Activated CD4-positive, CD25-positive, alpha-beta regulatory T cell treated with anti-CD3 and anti-CD28 coated beads, Interleukin-2, amount 50 U/mL, for 24 hours (primary cell): ENCODE data around the gene TAPBP.
"Not testable (repeated sequence)": the region's sequence is repeated elsewhere in the genome, so short reads cannot be mapped to it uniquely, and the experiment has no call there.

ENCODE experiments used
- ATAC-seq, 2 donors: fragments of 150-1000 bp; cut with Tn5 transposase; one replicate each; pipeline ENCODE4 v1.10.0; 2021; ENCODE audit warnings: mild to moderate bottlenecking in 1 of 2, moderate library complexity in 1 of 2

TAPBP gene

DNA sequence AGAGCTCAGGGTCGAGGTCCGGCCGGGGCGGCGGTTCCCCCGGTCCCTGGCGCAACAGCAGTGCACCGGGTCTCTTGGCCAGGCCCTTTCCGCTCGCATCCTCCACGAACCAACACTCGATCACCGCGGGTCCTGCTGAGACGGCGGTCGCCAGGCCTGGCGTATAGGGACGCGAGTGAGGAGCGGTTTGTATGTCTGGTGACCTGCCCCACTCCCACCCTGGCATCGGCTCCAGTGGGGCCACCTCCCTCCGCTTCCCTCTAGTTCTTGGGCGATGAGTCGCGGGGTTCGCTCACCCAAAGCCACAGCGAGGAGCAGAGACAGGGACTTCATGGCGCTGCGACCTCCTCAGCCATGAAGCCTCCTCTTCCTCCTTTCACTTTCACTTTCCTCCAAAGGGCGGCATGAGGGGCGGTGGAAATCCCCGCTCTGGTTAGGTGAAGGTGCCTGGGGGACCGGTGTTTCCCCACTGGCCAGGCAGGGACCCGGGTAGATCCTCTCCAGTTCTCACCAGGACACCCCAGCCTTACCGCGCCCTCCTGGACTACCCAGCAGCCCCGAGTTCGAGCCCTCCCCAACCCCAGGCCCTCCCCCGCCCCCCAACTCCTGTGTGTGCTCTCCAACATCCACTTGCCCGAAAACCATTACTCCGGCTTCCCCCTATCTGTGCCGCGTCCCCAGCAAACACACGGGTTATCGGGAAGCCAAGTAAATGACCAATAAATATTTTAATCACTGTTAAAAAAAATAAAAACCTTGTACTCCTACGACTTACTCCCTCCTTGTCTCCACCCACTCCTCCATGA, at the start of gene TAPBP:
TAPBP (minus strand) TSS at position 370 of the 806 bp plus-strand sequence; CDS start at position 333, 37 bp downstream.
- ATAC-seq: peak; percentile 55 to 61

- not testable (repeated sequence) for ATAC-seq
Measured at GRCh38 chr6:33363486-33363885, 49.6 kb upstream of the TAPBP start.

GRCh38 chr6:33359331-33359730, 45.5 kb upstream of the TAPBP start:
- no peak for ATAC-seq

DNA sequence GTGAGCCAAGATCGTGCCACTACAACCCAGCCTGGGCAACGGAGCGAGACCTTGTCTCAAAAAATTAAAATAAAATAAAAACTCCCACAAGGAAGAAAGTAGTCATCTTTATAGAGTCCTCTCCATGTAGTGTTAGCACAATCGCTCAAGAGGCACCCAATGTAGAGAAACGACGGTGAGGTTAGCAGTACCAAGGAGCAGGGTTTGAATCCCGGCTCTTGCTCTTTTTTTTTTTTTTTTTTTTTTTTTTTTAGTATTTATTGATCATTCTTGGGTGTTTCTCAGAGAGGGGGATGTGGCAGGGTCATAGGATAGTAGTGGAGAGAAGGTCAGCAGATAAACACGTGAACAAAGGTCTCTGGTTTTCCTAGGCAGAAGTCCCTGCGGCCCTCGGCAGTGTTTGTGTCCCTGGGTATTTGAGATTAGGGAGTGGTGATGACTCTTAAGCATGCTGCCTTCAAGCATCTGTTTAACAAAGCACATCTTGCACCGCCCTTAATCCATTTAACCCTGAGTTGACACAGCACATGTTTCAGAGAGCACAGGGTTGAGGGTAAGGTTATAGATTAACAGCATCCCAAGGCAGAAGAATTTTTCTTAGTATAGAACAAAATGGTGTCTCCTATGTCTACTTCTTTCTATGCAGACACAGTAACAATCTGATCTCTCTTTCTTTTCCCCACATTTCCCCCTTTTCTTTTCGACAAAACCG, 43.4 kb upstream of the TAPBP start:
- not testable (repeated sequence) for ATAC-seq

GRCh38 chr6:33356295-33356694, 42.4 kb upstream of the TAPBP start:
- no peak for ATAC-seq

GRCh38 chr6:33355860-33356259, 42.0 kb upstream of the TAPBP start:
- not testable (repeated sequence) for ATAC-seq

DNA sequence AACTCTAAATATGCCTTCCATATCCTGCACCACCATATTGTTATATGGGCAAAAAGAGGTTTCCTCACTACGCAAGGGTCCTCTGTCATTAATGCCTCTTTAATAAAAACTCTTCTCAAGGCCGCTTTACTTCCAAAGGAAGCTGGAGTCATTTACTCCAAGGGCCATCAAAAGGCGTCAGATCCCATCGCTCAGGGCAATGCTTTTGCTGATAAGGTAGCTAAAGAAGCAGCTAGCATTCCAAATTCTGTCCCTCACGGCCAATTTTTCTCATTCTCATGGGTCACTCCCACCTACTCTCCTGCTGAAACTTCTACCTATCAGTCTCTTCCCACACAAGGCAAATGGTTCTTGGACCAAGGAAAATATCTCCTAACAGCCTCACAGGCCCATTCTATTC, 33.9 kb upstream of the TAPBP start:
- ATAC-seq: no peak

DNA sequence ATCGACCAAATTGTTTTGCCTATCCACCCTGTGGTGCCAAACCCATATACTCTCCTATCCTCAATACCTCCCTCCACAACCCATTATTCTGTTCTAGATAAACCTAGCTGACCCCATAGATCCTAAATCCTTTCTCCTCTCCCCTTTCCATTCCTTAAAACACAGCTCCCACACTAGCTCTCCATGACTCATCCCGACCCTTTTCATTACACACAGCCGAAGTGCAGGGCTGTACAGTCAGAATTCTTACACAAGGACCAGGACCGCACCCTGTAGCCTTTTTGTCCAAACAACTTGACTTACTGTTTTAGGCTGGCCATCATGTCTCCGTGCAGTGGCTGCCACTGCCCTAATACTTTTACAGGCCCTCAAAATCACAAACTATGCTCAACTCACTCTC, 33.1 kb upstream of the TAPBP start:
- not testable (repeated sequence) for ATAC-seq

DNA sequence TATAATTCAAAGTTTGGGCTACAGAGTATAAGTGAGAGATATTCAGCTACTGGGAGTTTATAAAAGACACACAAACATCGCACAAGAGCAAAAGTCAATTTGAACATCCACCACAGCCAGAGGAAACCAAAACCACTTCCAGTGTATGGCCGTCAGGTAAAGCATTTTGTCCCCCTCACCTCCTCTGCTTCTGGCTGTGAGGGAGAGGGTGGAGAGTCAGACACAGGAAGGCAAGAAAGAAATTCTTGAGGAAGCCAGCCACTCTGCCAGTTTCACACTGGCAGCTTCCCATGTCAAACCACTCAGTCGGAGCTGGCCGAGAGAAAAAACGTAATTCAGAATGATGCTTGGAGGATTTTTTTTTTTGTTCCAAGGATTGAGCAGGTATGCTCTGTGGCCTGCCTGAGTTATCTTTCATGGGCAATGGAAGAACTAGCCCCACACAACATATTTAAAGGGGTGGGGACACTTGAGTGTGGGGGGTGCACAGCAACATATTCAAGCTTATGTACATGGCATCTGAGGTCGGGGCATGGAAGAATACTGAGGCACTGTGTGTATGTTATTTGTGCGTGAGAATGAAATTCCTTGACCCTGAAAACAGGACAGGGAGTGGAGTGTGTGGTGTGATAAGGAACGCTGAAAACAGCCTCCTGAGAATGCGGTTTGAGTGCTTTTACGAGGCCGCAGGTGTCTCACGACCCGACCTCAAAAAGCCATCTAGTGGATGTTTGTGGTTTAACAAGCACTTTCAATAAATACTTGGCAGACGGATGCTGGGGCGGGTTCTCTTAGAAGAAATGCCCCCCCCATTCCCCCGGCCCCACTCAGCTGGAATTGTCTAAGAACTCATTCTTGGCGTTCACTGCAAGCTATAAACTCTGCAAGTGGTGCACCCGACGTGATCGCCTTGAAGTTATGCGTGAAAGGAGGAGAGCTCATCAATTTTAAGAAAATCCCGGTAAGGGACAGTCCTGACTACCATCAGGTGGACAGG, 31.1 kb upstream of the TAPBP start:
- ATAC-seq: peak; percentile 29 to 34

DNA sequence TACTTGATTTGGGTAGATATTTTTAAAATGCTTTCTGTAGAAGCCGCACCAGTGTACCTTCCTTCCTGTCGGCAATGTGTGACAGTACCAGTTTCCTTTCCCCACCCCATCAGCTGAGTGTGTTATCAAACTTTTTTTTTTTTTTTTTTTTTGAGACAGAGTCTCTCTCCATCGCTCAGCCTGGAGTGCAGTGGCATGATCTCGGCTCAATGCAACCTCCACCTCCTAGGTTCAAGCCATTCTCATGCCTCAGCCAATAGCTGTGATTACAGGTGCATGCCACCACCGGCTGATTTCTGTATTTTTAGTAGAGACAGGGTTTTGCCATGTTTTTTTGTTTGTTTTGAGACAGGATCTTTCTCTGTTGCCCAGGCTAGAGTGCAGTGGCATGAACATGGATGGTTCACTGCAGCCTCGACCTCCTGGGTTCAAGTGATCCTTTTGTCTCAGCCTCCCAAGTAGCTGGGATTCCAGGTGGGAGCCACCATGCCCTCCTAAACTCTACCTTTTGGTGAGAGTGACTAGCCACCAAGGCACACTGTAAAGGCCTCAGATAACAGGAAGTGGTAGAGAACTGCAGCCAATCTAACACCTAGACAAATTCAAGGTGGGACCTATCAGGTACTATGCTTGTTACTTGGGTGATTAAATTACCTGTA, 30.2 kb upstream of the TAPBP start:
- ATAC-seq: peak; percentile 81 to 83

GRCh38 chr6:33343606-33343952, 29.7 kb upstream of the TAPBP start:
- not testable (repeated sequence) for ATAC-seq

GRCh38 chr6:33339193-33339592, 25.3 kb upstream of the TAPBP start:
- no peak for ATAC-seq

DNA sequence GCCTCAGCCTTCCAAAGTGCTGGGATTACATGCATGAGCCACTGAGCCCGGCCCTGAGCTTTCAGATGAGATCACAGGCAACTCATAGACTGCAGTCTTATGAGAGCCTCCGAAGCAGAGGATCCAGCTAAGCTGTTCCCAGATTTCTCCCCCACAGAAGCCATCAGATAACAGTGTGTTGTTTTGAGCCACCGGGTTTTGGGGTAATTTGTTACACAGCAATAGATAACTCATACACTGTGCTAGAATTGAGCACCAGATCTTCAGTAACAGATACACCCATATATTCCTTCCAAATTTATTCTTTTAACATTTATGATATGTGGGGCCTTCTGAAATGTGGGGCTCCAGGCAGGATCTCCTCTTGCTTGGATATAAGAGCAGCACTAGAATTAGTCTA, 22.6 kb upstream of the TAPBP start:
- no peak for ATAC-seq

- ATAC-seq: no peak
Measured at GRCh38 chr6:33335916-33336315, 22.0 kb upstream of the TAPBP start.

DNA sequence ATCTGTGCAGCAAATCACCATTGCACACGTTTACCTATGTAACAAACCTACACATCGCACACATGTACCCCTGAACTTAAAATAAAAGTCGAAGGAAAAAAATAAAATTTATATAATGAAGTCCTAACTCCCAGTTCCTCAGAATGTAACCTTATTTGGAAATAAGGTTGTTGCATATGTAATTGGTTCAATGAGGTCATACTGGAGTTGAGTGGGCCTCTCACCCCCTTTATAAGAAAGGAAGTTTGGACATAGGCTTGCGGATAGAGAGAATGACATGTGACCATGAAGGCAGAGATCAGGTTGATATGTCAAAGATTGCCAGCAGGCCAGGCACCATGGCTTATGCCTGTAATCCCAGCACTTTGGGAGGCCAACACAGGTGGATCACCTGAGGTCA, 19.8 kb upstream of the TAPBP start:
- no peak for ATAC-seq

- no peak for ATAC-seq
Measured at GRCh38 chr6:33330736-33331135, 16.9 kb upstream of the TAPBP start.

DNA sequence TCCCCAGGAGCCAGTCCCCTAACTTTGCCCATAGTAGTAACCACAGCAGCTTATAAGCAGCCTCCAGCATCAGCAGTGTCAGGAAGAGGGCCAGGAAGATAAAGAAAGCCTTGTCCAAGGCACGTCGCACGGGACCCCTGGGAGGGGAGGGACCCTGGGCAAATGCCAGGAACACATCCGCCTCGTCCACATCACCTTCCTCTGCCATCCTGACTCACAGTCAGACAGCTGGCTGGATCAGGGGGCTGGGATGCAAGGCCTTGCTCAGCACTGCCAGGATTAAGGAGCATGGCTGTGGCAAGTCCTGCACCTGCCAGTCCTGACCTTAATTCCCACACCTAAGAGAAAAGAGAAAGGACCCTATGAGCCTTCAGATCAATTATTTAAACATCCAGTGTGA, 15.2 kb upstream of the TAPBP start:
- ATAC-seq: no peak

GRCh38 chr6:33324125-33324524, 10.2 kb upstream of the TAPBP start:
- ATAC-seq: no peak

GRCh38 chr6:33323623-33323948, 9.7 kb upstream of the TAPBP start:
- ATAC-seq: no peak

- no peak for ATAC-seq
Measured at GRCh38 chr6:33321227-33321626, 7.3 kb upstream of the TAPBP start.

DNA sequence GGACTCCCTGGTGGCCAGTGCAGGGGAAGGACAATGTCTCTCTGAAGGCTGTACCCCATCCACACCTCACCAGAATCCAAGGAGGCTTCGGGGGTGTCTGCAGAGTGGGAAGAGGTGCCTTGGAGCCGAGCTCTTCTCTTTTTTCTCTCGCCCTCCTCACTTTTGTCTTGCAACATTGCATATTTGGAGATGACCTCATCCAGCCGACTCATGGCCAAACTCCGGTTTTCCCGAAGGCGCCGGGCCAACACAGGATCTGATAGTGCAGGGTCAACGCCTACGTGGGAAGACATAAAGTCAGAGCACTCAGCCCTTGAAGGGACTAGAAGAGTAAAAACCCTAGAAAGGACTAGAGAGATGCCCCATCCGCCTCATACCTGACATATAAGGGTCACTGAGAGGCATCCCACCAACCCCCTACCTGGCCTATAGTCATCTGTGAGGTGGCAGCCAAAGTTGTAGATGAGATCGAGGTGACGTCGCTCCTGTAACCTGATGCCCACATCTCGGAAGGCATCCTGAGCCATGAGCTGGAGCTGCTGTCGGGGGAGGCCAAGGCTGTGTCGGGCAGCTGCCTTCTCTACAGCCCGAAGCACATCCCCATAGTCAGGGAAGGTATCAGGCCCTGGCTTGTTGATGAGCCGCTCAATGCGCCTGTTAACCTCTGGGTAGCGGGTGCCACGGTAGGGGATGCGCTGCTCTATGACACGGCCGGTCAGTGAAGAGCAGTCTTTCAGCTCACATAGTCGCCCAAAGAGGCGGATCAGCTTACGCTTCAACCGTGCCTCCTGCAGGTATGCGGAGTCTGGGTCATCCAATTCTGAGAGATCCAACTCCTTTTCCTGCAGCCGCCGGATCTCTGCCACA, 6.7 kb upstream of the TAPBP start:
- ATAC-seq: no peak

DNA sequence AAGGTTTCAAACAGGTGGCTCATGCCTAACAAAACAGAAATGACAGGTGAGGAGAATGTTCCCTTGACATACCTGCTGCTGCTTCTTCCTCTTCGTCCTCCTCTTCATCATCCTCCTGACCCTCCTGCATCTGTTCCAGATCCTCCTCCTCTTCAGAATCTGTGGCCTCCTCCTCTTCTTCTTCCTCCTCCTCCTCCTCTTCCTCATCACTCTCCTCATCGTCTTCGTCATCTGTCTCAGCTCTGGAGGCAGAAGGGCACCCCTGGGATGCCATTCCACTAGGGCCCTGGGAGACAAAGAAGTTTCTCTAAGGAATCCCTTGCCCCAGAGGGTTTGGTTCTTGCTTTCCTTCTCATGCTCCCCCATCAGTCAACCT, 6.0 kb upstream of the TAPBP start:
- ATAC-seq: no peak
